ENCODE data around the gene RELA.
"Not testable (repeated sequence)": the region's sequence is repeated elsewhere in the genome, so short reads cannot be mapped to it uniquely, and the experiment has no call there.

RELA gene

DNA sequence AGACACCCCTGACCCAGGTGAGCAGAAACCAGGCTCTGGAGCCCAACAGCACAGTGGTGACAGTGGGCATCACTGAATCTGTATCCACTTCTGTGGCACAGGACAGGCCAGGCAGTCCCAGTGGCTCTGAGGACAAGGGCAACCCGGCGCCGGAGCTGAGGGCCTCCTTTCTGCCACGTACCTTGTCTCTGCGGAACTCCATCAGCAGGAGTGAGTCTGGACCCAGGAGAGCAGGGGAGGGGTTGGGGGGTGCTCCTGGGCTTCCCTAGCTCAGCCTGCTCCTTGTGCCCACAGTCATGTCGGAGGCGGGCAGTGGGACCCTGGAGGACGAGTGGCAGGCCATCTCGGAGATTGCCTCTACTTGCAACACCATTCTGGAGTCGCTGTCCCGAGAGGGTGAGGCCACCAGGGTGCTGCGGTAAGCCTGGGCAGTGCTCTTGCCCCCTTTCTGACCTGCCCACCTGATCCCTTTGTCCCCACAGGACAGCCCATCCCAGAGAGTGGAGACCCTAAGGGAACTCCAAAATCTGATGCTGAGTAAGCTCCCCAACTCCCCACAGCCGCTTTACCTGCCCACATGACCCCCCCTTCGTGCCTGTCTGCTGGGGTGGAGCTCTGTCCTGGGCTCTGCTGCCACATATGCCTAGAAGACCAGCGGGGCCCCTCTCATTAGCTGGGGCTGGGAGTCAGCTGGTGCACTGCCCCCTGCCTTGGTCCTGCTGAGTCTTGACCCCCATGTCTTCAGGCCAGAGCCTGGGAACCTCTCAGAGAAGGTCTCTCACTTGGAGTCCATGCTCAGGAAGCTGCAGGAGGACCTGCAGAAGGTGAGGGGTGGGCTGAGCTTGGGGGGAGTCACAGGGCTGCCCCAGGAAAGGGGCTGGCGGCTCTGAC, 12.8 kb downstream of the RELA start:
- no peak for FAIRE-seq
- DNase-seq (ENCODE audit: low spot score), result no peak

DNA sequence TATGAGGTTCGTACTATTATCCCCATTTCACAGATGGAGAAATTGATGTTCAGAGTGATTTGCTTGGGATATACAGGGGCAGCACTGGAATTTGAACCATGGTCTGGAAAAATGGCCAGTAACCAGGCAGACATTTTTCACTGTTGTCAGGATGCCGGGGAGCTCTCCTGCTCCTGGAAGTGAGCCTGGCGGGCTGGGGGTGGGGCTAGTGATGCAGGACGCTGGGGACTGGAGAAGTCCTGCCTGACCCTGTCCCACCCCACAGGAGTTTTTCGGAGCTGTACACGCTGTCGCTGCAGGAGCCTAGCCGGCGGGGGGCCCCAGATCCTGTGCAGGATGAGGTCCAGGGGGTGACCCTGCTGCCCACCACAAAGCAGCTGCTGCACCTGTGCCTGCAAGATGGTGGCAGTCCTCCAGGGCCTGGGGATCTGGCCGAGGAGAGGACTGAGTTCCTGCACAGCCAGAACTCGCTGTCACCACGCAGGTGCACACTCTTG, 13.7 kb downstream of the RELA start:
- FAIRE-seq, result no peak
- no peak for DNase-seq (ENCODE audit: low spot score)

DNA sequence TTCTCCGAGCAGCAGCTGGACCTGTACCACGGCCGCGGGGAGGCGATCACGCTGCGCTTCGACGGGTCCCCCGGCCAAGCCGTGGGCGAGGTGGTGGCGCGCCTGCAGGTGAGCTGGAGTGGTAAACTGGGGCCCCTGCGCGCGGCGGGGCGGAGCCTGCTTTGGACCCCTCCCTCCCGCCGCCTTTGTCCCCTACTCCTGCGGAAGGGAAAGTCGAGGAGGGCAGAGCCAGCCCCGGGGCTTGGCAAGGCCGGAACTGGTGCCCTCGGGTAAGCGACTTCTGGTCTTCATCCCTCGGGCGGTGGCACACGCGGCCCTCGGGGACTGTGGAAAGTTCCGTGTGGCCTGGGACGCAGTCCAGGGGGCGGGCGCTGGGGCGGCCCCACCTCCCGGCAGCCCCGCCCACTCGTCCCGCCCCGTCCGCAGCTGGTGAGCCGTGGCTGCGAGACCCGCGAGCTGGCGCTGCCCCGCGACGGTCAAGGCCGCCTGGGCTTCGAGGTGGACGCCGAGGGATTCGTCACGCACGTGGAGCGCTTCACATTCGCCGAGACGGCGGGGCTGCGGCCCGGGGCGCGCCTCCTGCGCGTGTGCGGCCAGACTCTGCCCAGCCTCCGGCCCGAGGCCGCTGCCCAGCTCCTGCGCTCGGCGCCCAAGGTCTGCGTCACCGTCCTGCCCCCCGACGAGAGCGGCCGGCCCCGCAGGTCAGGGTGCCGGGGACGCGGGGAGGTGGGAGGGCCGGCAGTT, 15.6 kb downstream of the RELA start:
- DNase-seq (ENCODE audit: low spot score), result no peak
- FAIRE-seq, result no peak

DNA sequence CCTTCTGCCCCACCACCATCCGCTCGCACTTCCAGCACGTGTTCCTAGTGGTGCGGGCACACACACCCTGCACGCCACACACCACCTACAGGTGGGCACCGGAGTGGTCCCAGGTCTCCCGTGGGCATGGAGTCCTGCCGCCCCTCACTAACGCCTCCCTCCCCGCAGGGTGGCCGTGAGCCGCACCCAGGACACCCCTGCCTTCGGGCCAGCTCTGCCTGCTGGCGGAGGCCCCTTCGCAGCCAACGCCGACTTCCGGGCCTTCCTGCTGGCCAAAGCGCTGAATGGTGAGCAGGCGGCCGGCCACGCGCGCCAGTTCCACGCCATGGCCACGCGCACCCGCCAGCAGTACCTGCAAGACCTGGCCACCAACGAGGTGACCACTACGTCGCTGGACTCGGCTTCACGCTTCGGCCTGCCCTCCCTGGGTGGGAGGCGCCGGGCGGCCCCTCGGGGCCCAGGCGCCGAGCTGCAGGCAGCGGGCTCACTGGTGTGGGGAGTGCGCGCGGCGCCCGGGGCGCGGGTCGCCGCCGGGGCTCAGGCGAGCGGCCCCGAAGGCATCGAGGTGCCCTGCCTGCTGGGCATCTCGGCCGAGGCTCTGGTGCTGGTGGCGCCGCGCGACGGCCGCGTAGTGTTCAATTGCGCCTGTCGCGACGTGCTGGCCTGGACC, 16.3 kb downstream of the RELA start:
- FAIRE-seq (no peak), DNase-seq (ENCODE audit: low spot score) (no peak)

DNA sequence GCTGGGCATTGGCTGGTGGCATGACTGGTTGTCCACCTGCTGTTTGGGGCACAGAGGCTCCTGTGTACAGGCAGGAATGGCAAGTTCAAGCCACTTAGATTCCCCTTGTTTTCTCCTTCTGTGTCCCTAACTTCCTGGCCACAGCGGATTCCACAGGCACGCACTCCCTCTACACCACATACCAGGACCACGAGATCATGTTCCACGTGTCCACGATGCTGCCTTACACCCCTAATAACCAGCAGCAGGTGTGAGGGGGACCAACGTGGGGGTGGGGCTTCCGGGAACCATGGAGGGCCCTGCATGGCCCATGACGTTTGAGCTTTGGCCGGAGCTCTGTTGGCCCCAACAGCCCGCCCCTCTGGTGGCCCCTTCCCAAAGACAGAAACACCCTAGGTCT, 17.0 kb downstream of the RELA start:
- FAIRE-seq (no peak), DNase-seq (ENCODE audit: low spot score) (no peak)

DNA sequence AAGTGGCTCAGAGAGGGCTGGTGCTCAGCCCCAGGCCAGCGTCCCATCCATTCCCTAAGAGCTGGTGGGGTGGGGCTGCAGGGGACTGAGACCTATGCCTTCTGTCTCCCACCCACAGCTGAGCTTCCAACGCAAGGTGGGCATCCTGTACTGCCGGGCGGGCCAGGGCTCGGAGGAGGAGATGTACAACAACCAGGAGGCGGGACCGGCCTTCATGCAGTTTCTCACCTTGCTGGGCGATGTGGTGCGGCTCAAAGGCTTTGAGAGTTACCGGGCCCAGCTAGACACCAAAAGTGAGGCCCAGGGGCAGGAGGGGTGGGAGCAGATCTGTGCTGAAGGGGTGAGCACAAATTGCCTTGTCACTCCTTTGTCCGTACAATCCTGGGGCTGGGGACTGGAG, 17.9 kb downstream of the RELA start:
- no peak for FAIRE-seq
- DNase-seq (ENCODE audit: low spot score), result no peak

DNA sequence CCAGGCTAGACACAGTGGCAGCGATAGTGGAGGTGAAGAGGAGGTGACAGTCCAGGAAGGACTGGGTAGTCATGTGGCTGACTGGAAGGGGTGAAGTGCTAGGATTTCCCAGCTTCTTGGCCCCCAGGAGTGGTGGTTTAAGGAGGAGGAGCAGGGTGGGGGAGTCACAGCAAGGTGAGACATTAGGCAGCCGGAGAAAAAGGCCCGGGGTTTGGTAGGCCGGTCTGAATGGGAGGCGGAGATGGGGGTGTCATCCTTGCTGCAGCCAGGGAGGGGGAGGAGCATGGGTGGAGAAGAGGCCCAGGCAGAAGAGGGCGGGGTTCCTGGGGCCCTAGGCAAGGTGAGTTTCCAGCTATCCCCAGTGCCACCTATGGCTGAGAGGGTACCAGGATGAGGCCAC, 18.7 kb downstream of the RELA start:
- FAIRE-seq (no peak), DNase-seq (ENCODE audit: low spot score) (no peak)

DNA sequence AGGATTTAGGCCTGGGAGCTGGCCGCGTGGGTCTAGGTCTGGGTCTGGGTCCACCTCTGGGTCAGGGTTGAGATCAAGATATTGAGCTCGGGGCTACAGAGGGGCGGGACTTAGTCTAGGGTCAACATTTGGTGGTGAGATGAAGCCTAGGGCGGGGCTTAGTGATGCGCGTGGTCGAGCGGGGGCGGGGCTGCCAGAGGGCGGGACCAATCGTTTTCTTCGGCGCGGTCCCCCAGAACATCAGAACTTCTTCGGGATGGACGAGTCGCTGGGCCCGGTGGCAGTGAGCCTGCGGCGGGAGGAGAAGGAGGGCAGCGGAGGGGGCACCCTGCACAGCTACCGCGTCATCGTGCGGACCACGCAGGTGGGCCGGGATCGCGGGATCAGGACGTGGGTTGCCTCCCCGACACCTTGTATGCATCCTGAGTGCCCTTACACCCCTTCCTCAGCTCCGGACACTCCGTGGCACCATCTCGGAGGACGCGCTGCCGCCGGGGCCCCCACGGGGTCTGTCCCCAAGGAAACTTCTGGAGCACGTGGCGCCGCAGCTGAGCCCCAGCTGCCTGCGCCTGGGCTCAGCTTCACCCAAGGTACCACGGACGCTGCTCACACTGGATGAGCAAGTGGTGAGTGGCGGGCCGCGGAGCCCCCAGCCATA, 20.6 kb downstream of the RELA start:
- FAIRE-seq (no peak), DNase-seq (ENCODE audit: low spot score) (no peak)

DNA sequence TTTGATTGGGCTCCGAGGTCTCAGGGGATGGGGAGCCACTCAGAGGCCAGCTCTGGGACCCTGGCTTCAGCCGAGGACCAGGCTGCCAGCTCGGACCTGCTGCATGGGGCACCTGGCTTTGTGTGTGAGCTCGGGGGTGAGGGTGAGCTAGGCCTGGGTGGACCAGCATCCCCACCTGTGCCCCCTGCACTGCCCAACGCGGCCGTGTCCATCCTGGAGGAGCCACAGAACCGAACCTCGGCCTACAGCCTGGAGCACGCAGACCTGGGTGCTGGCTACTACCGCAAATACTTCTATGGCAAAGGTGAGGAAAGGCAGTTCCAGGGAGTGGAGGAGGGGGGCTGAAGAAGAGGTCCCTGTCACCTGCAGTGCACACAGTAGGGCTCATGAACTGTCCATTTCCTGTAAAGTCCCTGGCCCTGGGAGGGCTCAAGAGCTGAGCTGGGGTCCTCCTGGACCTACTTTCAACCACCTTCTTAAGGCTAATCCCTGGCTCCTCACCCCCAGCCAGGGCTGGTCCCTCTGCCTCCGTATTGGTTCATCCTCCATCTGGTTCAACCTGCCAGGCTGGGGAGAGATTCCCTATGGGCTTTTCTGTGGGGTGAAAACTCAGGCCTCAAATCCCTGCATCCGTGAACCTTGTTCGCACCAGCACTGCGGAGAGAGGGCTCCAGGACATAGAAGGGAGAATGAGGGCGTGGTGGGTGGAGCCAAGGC, 21.3 kb downstream of the RELA start:
- no peak for DNase-seq (ENCODE audit: low spot score)
- no peak for FAIRE-seq

DNA sequence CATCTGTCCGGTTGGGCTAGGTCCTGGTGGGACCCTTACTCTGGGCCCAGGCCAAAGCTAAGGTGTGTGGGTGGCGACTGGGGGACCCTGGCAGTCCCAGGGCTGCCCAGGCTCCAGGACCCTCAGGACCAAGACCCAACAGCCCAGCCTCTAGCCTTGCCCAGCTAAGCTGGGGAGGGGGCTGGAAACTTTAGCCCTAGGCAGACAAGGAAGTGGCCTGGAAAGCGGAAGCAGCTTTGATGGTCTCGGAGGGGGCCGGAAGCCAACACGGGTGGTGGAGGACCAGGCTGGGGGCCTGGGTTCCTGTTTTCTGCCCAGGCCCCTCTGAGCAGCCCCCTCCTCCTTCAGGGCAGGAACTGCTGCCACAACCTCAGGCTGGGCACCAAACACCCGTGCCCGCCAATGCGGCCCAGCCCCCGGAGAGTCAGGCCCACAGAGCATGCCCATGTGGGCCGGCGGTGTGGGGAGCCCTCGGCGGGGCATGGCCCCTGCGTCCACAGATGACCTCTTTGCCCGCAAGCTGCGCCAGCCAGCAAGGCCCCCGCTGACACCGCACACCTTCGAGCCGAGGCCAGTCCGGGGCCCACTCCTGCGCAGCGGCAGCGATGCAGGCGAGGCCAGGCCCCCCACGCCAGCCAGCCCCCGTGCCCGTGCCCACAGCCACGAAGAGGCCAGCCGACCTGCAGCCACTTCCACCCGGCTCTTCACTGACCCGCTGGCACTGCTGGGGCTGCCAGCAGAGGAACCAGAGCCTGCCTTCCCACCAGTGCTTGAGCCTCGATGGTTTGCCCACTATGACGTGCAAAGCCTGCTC, 22.0 kb downstream of the RELA start:
- DNase-seq (ENCODE audit: low spot score) (no peak), FAIRE-seq (no peak)

DNA sequence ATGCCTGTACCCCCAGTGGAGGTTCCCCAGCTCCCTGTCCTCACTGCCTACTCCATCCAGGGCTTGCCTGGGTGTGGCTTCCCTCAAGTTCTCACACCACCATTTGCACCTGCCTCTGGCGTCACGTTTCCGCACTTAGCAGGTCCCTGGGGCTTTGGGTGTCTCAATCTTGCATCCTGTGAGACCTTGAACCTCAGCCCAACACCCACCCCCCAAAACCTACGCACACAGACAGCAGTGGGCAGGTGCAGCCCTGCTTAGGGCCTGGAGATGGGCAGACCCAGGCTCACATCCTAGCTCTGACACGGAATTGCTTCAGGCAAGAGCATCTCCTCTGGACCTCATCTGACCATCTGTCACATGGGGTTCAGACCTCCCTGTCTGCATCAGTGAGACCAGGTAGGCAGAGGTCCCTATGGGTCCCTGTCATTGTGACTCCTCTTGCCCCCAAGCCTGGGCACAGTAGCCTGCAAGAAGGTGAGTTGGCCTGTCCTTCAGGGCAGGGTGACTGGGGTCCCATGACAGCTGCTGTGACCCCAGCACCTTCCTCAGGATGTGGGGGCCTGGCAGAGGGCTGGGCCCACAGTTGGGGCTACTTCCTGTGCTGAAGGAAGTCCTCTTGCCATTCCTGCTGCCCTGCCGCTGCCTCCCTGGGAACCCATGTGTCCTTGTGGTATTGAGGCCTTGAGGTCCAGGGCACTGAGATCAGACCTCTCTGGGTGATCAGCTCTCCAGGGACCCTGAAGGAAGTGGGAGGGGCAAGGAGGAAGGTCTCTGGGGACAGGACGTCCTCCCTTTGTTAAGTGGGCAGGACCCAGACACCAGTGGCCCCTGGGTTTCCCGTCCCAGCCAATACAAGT, 22.9 kb downstream of the RELA start:
- no peak for DNase-seq (ENCODE audit: low spot score)
- no peak for FAIRE-seq

DNA sequence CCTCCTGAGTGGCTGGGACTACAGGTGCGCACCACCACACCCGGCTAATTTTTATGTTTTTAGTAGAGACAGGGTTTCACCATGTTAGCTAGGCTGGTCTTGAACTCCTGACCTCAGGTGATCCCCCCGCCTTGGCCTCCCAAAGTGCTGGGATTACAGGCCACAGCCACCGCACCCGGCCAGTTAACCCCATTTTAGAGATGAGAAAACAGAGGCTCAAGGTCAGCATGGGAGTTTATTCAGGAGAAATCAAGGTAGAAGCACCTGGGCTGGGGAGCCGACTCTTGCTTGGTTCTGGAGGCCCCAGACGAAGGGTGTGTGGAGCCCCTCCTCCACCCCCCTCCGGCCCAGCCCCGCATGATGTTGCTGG, 23.5 kb downstream of the RELA start:
- not testable (repeated sequence) for FAIRE-seq; DNase-seq (ENCODE audit: low spot score)

DNA sequence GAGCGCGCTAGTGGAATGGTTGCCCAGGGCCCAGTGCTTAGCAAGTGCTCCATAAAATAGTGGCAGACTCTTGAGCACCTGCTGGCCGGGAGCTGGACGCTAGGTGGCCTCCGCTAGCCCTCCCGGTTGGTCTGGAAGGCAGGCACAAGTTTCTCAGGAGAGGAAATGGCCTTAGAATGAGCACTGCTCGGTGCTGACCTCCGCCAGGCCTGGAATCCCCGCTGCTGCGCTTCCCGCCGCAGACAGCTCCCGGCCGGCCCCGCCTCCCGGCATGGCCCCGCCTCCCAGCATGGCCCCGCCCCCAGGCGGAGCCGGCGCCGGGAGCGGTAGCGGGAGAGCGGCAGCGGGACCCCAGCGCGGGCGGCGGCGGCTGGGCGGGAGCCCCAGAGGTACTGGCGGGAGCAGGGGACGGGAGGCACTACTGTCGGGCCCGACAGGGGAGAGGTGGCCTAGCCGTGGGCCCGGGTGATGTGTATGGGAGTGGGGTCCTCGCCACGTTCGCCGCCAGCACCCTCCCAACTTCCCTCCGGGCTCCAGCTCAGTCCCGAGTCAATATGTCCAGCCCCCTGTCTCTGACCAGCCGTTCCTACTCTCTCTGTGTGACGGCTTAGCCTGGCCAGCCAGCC, 24.8 kb downstream of the RELA start, which contains the start of gene SIPA1:
TSS of gene SIPA1 (plus strand) at position 308 of the 626 bp plus-strand sequence. CDS start 2,821 bp downstream, outside the sequence.
- DNase-seq (ENCODE audit: low spot score), result peak; percentile 92
- peak; percentile 70 for FAIRE-seq

DNA sequence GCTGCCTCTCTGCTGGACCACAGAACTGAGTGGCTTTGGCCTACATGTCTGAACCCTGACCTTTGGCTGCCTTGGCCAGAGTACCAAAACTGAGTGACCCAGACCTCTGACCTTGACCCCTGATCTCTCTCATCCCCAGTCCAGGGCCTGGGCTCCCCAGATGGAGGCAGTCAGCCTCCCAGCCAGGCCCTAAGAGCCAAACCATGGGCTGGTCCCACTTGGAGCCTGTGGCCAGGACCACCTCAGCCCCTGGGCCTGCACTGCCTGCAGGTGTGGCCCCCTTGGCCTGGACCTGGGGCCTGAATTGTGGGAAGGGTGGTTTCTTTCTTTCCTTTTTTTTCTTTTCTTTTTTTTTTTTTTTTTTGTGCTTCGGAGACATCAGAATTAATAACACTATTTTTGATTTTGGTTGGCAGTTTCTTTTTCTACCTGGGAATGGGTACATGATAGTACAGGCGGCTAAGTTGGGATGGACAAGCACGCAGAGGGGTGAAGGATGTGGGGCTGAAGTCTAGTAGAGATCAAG, 25.6 kb downstream of the RELA start:
- no peak for DNase-seq (ENCODE audit: low spot score)
- no peak for FAIRE-seq

DNA sequence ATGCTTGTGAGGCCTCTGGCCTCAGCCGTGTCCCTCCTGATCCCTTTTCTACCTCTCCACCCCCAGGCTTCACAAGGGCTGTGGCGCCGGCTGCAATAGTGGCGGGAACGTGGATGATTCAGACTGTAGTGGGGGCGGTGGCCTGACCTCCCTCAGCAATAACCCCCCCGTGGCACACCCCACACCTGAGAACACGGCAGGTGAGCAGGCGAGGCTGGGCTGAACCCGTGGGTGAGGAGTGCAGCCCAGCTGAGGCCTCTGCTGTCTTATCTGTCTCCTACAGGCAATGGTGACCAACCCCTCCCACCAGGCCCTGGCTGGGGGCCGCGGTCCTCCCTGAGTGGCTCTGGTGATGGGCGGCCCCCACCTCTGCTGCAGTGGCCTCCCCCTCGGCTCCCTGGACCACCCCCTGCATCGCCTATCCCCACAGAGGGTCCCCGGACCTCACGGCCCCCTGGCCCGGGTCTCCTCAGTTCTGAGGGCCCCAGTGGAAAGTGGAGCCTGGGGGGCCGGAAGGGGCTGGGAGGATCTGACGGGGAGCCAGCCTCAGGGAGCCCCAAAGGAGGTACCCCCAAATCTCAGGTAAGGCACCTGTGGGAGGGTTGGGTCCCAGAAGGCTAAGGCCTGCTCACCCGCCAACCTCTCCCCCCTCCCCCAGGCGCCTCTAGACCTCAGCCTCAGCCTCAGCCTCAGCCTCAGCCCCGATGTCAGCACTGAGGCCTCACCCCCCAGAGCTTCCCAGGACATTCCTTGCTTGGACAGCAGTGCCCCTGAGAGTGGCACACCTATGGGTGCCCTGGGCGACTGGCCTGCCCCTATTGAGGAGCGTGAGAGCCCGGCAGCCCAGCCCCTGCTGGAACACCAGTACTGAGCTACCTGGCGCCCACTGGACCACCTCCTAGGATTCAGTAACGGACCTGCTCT, 26.3 kb downstream of the RELA start:
- DNase-seq (ENCODE audit: low spot score) (no peak), FAIRE-seq (no peak)

DNA sequence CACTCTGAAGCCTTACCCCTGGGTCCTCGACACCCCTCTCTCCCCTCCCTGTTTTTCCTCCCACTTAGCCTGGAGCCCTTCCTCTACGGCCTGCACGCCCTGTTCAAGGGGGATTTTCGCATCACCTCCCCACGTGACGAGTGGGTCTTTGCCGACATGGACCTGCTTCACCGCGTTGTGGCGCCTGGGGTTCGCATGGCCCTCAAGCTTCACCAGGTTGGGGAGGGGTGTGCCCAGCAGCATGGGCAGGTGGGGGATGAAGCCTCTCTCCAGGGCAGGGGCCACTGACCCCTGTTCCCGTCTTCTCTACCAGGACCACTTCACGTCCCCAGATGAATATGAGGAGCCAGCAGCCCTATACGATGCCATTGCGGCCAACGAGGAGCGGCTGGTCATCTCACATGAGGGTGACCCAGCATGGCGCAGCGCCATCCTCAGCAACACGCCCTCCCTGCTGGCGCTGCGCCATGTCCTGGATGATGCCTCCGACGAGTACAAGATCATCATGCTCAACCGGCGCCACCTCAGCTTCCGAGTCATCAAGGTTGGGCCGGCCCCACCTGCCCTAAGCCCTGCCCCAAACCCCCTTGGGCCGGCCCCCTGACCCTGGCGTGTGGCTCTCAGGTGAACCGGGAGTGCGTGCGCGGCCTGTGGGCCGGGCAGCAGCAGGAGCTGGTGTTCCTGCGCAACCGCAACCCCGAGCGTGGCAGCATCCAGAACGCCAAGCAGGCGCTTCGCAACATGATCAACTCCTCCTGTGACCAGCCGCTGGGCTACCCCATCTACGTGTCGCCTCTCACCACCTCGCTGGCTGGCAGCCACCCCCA, 27.6 kb downstream of the RELA start:
- FAIRE-seq (no peak), DNase-seq (ENCODE audit: low spot score) (no peak)
